Suppressor macrophage (primary cell): ENCODE measurements around the gene SH2D3C.

Experiments used
- DNase-seq, 4 experiments: peaks; one replicate each; pipeline ENCODE4 v3.0.0-alpha.2; 2020 to 2022

Gene SH2D3C

GRCh38 chr9:127808347-127809001 is 30.0 kb upstream of the SH2D3C start:
- DNase-seq = no peak

GRCh38 chr9:127806871-127807270 is 28.4 kb upstream of the SH2D3C start:
- no peak for DNase-seq

- peak in 3 of 4 experiments; percentile 34 to 71 (median 45) for DNase-seq
These were observed 27.2 kb upstream of the SH2D3C start for GRCh38 chr9:127805620-127806019.

GRCh38 chr9:127803507-127804352 is 25.3 kb upstream of the SH2D3C start:
- DNase-seq = peak in 3 of 4 experiments; percentile 58 to 75 (median 67)

GRCh38 chr9:127802576-127803443 is 24.3 kb upstream of the SH2D3C start, which contains the start of gene FPGS:
Gene FPGS (plus strand): TSS chr9:127802882. CDS start chr9:127802925, 43 bp downstream.
- DNase-seq = peak; percentile 83 to 95 (median 91)

- peak; percentile 64 to 84 (median 82) for DNase-seq
These were observed 23.6 kb upstream of the SH2D3C start for GRCh38 chr9:127801955-127802575.

- peak in 1 of 4 experiments; percentile 51 for DNase-seq
These were observed 18.4 kb upstream of the SH2D3C start for GRCh38 chr9:127796852-127797370.

- DNase-seq = no peak
These were observed 17.9 kb upstream of the SH2D3C start for GRCh38 chr9:127796225-127796813.

- no peak for DNase-seq
These were observed 15.7 kb upstream of the SH2D3C start for GRCh38 chr9:127794001-127794791.

GRCh38 chr9:127793093-127793708 is 14.7 kb upstream of the SH2D3C start:
- DNase-seq = peak in 1 of 4 experiments; percentile 1

- no peak for DNase-seq
These were observed 14.1 kb upstream of the SH2D3C start for GRCh38 chr9:127792417-127793031.

- no peak for DNase-seq
These were observed 12.6 kb upstream of the SH2D3C start for GRCh38 chr9:127791085-127791484.

- DNase-seq = no peak
These were observed 11.8 kb upstream of the SH2D3C start for GRCh38 chr9:127790094-127790855.

GRCh38 chr9:127789179-127789578 is 10.7 kb upstream of the SH2D3C start:
- DNase-seq = no peak

GRCh38 chr9:127788337-127789011 is 10.0 kb upstream of the SH2D3C start:
- DNase-seq = no peak

GRCh38 chr9:127786773-127787104 is 8.3 kb upstream of the SH2D3C start:
- DNase-seq = no peak

GRCh38 chr9:127785933-127786772 is 7.7 kb upstream of the SH2D3C start, which contains the start of gene CDK9:
Gene CDK9 (plus strand): TSS chr9:127786034. CDS start chr9:127786149, 115 bp downstream.
- DNase-seq = peak; percentile 94 to 98 (median 96)
